H1 (cell line): ENCODE measurements around the gene GRIK2. TPM values are rescaled to one million over a fixed set of nuclear protein-coding genes. Genes with fewer than 3 reads are reported as not detected.

Source experiments
- ATF2 ChIP-seq: IDR thresholded peaks from 2 replicates; pipeline ENCODE4 v1.6.1; 2012; ENCODE audit warnings: low read length, inconsistent platforms
- CTCF ChIP-seq, 3 experiments: IDR thresholded peaks; 1 replicate in 2 of 3; 2 replicates in 1 of 3; pipeline versions ENCODE4 v1.5.1 to v1.6.1; 2011; ENCODE audit warnings: low read length in 3 of 3, mild to moderate bottlenecking in 3 of 3, inconsistent platforms in 2 of 3, low read depth in 1 of 3, moderate library complexity in 1 of 3; ENCODE audit not compliant: insufficient read depth in 1 of 3; ENCODE audit errors: control extremely low read depth in 1 of 3
- POU5F1 ChIP-seq: IDR thresholded peaks from 2 replicates; pipeline ENCODE4 v1.6.1; 2011; ENCODE audit warnings: low read depth, mild to moderate bottlenecking, low read length, moderate library complexity
- RFX5 ChIP-seq: IDR thresholded peaks from 2 replicates; pipeline ENCODE4 v1.6.1; 2011; ENCODE audit warnings: low read depth, low read length, improper control_type of control experiment, borderline replicate concordance
- SIRT6 ChIP-seq: IDR thresholded peaks from one replicate; pipeline ENCODE4 v1.7.1; 2012; ENCODE audit warnings: low read length, inconsistent platforms
- SP1 ChIP-seq: IDR thresholded peaks from 2 replicates; pipeline ENCODE4 v1.6.1; 2011; ENCODE audit warnings: low read depth, low read length
- polyA plus RNA-seq, 7 experiments: library from polyadenylated mRNA; depleted of rRNA in 3 of 7; stranded (reverse) in 5 of 7; unstranded in 2 of 7; fragments of >200 nt in 5 of 7; fragments of 200-250 nt in 2 of 7; gene quantifications; 1 replicate in 5 of 7; 2 replicates in 1 of 7; 4 replicates in 1 of 7; pipeline versions ENCODE4 v1.2.1 to v1.2.3, GENCODE V29; 2011 to 2013; ENCODE audit warnings: missing spikeins in 2 of 7, mixed read lengths in 2 of 7
- total RNA-seq: library from RNA; stranded (reverse); fragmentation: NEBNext Ultra II Directional; extraction: Animal tissue kit (Norgen Biotek cat#: 25700); gene quantifications from 2 replicates; pipeline ENCODE4 v1.2.1, GENCODE V29; 2021

GRIK2 gene
- total and polyA plus RNA-seq, 2 of the 8 experiments (the other 6 are each of a cell fraction or from before 2014, with no cell fraction given): 1.8 to 2.2 TPM

DNA sequence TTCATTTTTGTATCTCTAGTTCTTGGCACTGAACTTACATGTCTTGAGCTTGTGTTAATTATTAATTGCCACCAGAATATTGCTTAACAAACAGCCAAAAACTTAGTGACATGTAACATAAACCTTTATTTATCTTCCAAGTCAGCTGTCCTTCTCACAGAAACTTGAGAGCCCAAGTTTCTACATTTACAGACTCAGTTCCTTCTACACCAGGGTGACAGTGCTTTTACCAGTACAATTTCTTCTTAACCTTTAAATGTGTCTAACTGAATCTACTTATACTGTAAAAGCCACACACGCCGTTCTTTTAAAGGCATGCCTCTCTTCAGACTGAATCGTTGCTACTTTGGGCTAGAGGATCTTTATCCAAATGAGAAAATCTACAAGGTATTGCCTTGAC lies 539.2 kb downstream of the GRIK2 start (continued):
- no peak for TF ChIP-seq POU5F1
- no peak for TF ChIP-seq RFX5
- TF ChIP-seq SIRT6: no peak
- no peak for TF ChIP-seq ATF2
- no peak for TF ChIP-seq CTCF (IDR thresholded peaks at IDR 0.05; ENCODE audit: control extremely low read depth in 1 of 3, insufficient read depth in 1 of 3, low read depth in 1 of 3, low read length in 3 of 3)
- TF ChIP-seq SP1: no peak
